ENCODE results near the gene DOCK3. TPM values are rescaled to one million over a fixed set of nuclear protein-coding genes. Genes with fewer than 3 reads are reported as not detected.

Gene DOCK3
- total RNA-seq, 2 experiments from 2014 or later: 0.93 to 1.1 TPM

GRCh38 chr3:51280176-51280575, 605.4 kb downstream of the DOCK3 start:
- H3K27ac Mint-ChIP-seq: no peak overlapping the region
- H3K27me3 ChIP-seq (ENCODE audit: control insufficient read depth in 1 of 2, insufficient read depth in 2 of 2, low read length in 2 of 2): no peaks in the 10 kb centered on the region
- no peak for TF ChIP-seq CTCF (IDR thresholded peaks at IDR 0.05)
- POLR2A ChIA-PET: no interaction called here
- no peaks in the 10 kb centered on the region for H3K36me3 ChIP-seq (ENCODE audit: insufficient read depth, low read length)
- no peak overlapping the region for H3K4me3 Mint-ChIP-seq
- no peaks in the 10 kb centered on the region for H3K9me3 ChIP-seq (ENCODE audit: control insufficient read depth in 1 of 2, insufficient read depth in 1 of 2, low read length in 2 of 2)
- no peak overlapping the region for H3K4me3 ChIP-seq (ENCODE audit: low read length)
- CTCF ChIA-PET: no interaction called here
- H3K4me1 ChIP-seq (ENCODE audit: insufficient read depth, low read length): peaks cover under 1% of the 10 kb centered on the region
- peaks cover 7% of the 10 kb centered on the region for H3K36me3 Mint-ChIP-seq (ENCODE audit: low read depth)
- no peaks in the 10 kb centered on the region for H3K27me3 Mint-ChIP-seq
- peaks cover 5% of the 10 kb centered on the region for H3K4me1 Mint-ChIP-seq (ENCODE audit: low read depth)
- DNase-seq (no peak), ATAC-seq (ENCODE audit: poor library complexity) (no peak)
- H3K27ac ChIP-seq (ENCODE audit: low read depth in 1 of 2, low read length in 2 of 2): no peak overlapping the region
- H3K9me3 Mint-ChIP-seq: peaks cover 1% of the 10 kb centered on the region
- intact Hi-C loops (cut with DNase I, micrococcal nuclease): no loop called here

GRCh38 chr3:51282931-51283330, 608.2 kb downstream of the DOCK3 start:
- Mint-ChIP-seq H3K27me3 (no peaks in the 10 kb centered on the region), H3K4me3 (no peak overlapping the region), H3K27ac (no peak overlapping the region), H3K9me3 (peaks cover 6% of the 10 kb centered on the region), H3K36me3 (ENCODE audit: low read depth) (peaks cover 11% of the 10 kb centered on the region), H3K4me1 (ENCODE audit: low read depth) (no peaks in the 10 kb centered on the region)
- Histone ChIP-seq H3K27me3 (ENCODE audit: control insufficient read depth in 1 of 2, insufficient read depth in 2 of 2, low read length in 2 of 2) (no peaks in the 10 kb centered on the region), H3K4me1 (ENCODE audit: insufficient read depth, low read length) (no peaks in the 10 kb centered on the region), H3K27ac (ENCODE audit: low read depth in 1 of 2, low read length in 2 of 2) (no peak overlapping the region), H3K36me3 (ENCODE audit: insufficient read depth, low read length) (no peaks in the 10 kb centered on the region), H3K9me3 (ENCODE audit: control insufficient read depth in 1 of 2, insufficient read depth in 1 of 2, low read length in 2 of 2) (no peaks in the 10 kb centered on the region), H3K4me3 (ENCODE audit: low read length) (no peak overlapping the region)
- POLR2A ChIA-PET: no interaction called here
- ATAC-seq (ENCODE audit: poor library complexity): no peak
- DNase-seq: no peak
- intact Hi-C loops (cut with DNase I, micrococcal nuclease): no loop called here
- CTCF ChIA-PET: no interaction called here
- no peak for TF ChIP-seq CTCF (IDR thresholded peaks at IDR 0.05)

GRCh38 chr3:51283421-51283820, 608.7 kb downstream of the DOCK3 start:
- Mint-ChIP-seq H3K36me3 (ENCODE audit: low read depth) (peaks cover 11% of the 10 kb centered on the region), H3K4me3 (no peak overlapping the region), H3K4me1 (ENCODE audit: low read depth) (no peaks in the 10 kb centered on the region), H3K27me3 (no peaks in the 10 kb centered on the region), H3K27ac (no peak overlapping the region), H3K9me3 (peaks cover 6% of the 10 kb centered on the region)
- Histone ChIP-seq H3K9me3 (ENCODE audit: control insufficient read depth in 1 of 2, insufficient read depth in 1 of 2, low read length in 2 of 2) (peaks cover 0 to 3% of the 10 kb centered on the region in 2 experiments), H3K27me3 (ENCODE audit: control insufficient read depth in 1 of 2, insufficient read depth in 2 of 2, low read length in 2 of 2) (no peaks in the 10 kb centered on the region), H3K4me3 (ENCODE audit: low read length) (no peak overlapping the region), H3K4me1 (ENCODE audit: insufficient read depth, low read length) (no peaks in the 10 kb centered on the region), H3K27ac (ENCODE audit: low read depth in 1 of 2, low read length in 2 of 2) (no peak overlapping the region), H3K36me3 (ENCODE audit: insufficient read depth, low read length) (no peaks in the 10 kb centered on the region)
- no peak for DNase-seq
- POLR2A ChIA-PET: no interaction called here
- intact Hi-C loops (cut with DNase I, micrococcal nuclease): no loop called here
- no peak for ATAC-seq (ENCODE audit: poor library complexity)
- CTCF ChIA-PET: no interaction called here
- no peak for TF ChIP-seq CTCF (IDR thresholded peaks at IDR 0.05)
